IMR-90 (cell line): ENCODE data around the gene SELENOO.

Source experiments
- BHLHE40 ChIP-seq: fragments of 150-350 bp; IDR thresholded peaks from 2 replicates; pipeline ENCODE4 v1.6.1; 2016; ENCODE audit warnings: mild to moderate bottlenecking, low read depth, low read length
- MAFK ChIP-seq: IDR thresholded peaks from 2 replicates; pipeline ENCODE4 v1.6.1; 2012; ENCODE audit warnings: low read depth, low read length, improper control_type of control experiment
- NFE2L2 ChIP-seq: fragments of 150-350 bp; IDR thresholded peaks from 2 replicates; pipeline ENCODE4 v1.6.1; 2016; ENCODE audit warnings: low read depth, mild to moderate bottlenecking, low read length
- POLR2A ChIP-seq: IDR thresholded peaks from 2 replicates; pipeline ENCODE4 v1.6.1; 2012; ENCODE audit warnings: mild to moderate bottlenecking, low read depth, low read length
- RAD21 ChIP-seq: IDR thresholded peaks from 2 replicates; pipeline ENCODE4 v1.6.1; 2012; ENCODE audit warnings: low read length, improper control_type of control experiment
- RCOR1 ChIP-seq: IDR thresholded peaks from 2 replicates; pipeline ENCODE4 v1.6.1; 2012; ENCODE audit warnings: mild to moderate bottlenecking, low read length, improper control_type of control experiment; ENCODE audit not compliant: insufficient replicate concordance
- RFX5 ChIP-seq: IDR thresholded peaks from 2 replicates; pipeline ENCODE4 v1.8.0; 2012; ENCODE audit warnings: low read depth, mild to moderate bottlenecking, low read length, moderate library complexity
- SMC3 ChIP-seq: fragments of 150-350 bp; IDR thresholded peaks from 2 replicates; pipeline ENCODE4 v1.6.1; 2016; ENCODE audit warnings: low read depth, mild to moderate bottlenecking, antibody characterized with exemption, low read length, moderate library complexity
- TF ChIP-seq, protein P1 (sequence below): conservative IDR thresholded peaks from 2 replicates; pipeline ENCODE4 v1.5.1; 2012; ENCODE audit warnings: mild to moderate bottlenecking, low read depth, low read length, improper control_type of control experiment
- TF ChIP-seq, protein P2 (sequence below): fragments of 150-350 bp; IDR thresholded peaks from 2 replicates; pipeline ENCODE4 v1.6.1; 2017; ENCODE audit warnings: mild to moderate bottlenecking, antibody characterized with exemption, low read length, low read depth

DNA sequence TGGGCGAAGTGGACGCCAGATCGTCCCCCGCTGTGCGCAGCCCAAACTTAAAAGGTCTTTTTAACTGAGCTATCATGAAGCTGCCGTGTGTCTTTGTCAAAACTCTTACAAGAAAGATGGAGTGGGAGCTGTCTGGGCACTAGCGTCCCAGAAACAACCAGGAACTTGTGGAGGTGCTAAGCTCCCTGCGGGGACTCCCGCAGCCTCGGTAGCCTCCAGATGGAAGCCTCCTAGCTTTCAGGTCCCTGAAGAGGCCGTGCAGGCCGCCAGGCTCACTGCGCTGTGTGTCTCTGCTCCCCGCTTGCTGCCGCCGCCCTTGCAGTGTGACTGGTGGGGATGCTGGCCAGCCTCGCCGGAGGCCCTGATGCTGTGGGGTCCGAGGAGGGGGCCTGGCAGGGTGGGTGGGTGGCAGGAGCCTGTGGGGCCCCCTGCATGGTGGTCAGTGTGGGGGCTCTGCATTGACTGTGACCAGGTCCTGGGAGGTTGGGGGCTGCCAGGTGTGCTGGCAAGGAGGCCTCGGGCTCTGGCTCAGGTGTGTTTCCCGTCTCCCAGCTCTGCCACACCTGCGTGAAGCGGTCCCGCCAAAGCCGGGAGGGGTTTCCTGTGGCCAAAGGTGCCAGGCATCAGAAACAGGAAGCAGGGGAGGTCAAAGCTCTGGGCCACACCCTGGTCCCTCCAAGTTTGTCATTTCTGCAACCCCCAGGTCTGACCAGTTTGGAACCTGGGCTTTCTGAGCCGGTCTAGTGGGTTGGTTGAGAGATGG, 13.9 kb upstream of the SELENOO start:
- TF ChIP-seq RAD21 (no peak), NFE2L2 (no peak), RFX5 (no peak), POLR2A (no peak), RCOR1 (no peak), SMC3 (no peak), BHLHE40 (no peak), MAFK (no peak)
- TF ChIP-seq, protein P1, sequence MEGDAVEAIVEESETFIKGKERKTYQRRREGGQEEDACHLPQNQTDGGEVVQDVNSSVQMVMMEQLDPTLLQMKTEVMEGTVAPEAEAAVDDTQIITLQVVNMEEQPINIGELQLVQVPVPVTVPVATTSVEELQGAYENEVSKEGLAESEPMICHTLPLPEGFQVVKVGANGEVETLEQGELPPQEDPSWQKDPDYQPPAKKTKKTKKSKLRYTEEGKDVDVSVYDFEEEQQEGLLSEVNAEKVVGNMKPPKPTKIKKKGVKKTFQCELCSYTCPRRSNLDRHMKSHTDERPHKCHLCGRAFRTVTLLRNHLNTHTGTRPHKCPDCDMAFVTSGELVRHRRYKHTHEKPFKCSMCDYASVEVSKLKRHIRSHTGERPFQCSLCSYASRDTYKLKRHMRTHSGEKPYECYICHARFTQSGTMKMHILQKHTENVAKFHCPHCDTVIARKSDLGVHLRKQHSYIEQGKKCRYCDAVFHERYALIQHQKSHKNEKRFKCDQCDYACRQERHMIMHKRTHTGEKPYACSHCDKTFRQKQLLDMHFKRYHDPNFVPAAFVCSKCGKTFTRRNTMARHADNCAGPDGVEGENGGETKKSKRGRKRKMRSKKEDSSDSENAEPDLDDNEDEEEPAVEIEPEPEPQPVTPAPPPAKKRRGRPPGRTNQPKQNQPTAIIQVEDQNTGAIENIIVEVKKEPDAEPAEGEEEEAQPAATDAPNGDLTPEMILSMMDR, result no peak
- TF ChIP-seq, protein P2, sequence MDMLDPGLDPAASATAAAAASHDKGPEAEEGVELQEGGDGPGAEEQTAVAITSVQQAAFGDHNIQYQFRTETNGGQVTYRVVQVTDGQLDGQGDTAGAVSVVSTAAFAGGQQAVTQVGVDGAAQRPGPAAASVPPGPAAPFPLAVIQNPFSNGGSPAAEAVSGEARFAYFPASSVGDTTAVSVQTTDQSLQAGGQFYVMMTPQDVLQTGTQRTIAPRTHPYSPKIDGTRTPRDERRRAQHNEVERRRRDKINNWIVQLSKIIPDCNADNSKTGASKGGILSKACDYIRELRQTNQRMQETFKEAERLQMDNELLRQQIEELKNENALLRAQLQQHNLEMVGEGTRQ, result no peak
